SW 1271 (cell line): ENCODE results near the gene GNS.

Source experiments
- DNase-seq, 2 experiments: peaks; one replicate each; lab custom pipeline; 2025; lab: John Stamatoyannopoulos, UW

Gene GNS

DNA sequence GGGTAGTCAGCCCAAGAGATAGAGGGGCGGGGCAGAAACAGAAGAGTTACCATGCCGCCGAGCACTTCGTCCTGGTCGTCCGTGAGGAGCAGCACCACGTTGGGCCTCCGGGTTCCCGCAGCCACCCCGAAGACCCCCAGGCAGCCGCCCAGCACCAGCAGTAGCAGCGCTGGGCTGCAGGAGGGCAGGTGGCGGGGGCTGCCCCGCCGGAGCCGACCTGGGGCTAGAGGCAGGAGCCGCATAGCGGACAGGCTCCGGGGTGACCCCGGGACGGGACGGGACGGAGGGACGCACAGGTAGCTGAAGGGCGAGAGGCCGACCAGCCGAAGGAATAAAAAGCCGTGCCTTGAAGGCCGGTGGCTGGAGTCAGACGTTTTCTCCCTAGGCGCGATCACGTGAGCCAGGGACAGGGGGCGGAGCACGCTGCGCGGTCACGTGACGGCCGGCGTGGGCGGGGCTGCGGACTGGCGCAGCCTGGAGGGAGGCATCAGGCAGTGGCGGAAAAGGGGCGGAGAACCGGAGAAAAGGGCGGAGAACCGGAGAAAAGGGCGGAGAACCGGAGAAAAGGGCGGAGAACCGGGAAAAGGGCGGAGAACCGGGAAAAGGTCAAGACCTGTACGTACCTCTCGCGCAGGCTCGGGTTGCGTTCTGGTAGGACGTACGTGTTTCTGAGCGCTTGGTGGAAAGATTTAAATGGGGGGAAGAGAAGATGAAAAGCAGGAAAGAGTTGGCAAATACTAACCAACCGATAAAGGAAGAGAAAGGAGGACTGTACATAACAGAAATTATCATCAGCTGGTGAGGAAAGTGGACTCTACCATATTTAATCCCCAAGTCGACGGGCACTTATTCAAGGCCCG, at the start of gene GNS:
GNS (minus strand) TSS at position 372 of the 860 bp plus-strand sequence; CDS start at position 242, 130 bp downstream.
- peak; percentile 63 to 91 for DNase-seq

DNA sequence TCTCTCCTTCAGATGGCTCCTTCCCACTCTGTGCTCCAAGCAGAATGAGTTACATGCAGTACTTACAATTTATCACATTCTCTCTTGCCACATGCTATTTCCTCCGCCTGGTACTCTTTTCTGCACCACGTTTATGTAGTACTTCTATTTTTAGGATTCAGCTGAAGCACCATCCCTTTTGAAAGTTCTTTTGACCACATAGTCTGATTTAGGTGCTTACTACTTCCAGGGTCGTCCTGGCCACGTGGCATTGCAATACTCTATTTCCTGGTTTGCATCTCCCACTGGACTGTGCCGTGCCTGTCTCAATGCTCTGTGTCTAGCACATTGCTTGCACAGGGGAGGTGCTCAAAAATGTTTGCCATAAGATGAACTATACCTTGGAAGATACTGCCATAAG, 48.9 kb upstream of the GNS start:
- no peak for DNase-seq

DNA sequence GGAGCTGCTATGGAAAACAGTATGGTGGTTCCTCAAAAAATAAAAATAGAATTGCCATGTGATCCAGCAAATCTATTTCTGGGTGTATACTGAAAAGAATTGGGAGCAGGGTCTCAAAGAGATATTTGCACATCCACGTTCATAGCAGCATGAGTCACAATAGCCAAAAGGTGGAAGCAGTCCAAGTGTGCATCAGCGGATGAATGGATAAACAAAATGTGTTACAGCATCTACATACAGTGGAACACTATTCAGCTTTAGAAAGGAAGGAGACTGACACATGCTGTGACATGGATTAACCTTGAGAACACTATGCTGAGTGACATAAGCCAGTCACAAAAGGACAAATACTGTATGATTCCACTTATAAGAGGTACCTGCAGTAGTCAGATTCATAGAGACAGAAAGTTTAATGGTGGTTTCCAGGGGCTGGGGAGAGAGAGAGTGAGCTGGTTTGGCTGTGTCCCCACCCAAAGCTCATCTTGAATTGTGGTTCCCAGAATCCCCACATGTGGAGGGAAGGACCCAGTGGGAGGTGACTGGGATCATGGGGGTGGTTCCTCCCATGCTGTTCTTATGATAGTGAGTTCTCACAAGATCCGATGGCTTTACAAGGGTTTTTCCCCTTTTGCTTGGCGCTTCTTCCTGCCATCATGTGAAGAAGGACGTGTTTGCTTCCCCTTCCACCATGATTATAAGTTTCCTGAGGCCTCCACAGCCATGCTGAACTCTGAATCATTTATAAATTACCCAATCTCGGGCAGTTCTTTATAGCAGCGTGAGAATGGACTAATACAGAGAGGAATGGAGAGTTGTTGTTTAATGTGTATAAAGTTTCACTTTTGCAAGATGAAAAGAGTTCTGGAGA, 47.6 kb upstream of the GNS start:
- DNase-seq: no peak

DNA sequence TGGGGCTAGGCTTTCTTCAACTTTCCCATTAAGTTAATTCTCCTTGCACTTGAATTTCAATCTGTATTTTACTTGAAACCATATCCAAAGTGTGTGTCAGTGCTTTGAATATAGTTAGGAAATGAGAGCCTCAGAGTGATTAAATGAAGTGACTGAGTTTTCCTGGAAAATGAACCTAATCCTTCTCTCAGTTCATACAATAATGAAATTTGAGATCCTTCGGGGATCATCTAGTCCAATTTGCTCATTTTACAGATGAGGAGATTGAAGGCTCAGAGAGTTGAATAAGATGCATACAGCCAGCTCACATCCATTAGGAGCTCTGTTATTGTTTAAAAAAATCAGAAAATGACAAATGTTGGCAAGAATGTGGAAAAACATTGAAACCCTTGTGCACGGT, 47.0 kb upstream of the GNS start:
- DNase-seq: no peak

DNA sequence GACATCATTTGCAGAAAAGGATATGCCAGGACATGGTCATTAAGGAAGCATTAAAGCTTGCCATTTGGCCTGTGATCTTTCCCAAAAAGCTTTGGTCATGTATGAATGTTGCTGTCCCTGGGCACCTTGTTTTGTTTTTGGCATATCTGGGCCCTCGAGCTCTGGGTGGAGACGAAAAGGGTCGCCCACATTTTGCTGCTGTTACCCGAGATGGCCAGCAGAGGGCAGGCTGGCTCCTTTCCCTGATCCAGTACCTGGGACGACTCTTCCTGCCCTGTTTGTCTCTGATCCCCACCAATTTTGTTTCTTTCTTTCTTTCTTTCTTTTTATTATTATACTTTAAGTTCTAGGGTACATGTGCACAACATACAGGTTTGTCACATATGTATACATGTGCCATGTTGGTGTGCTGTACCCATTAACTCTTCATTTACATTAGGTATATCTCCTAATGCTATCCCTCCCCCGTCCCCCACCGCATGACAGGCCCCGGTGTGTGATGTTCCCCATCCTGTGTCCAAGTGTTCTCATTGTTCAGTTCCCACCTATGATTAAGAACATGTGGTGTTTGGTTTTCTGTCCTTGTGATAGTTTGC, 43.1 kb upstream of the GNS start:
- peak in 1 of 2 experiments; percentile 34 for DNase-seq

DNA sequence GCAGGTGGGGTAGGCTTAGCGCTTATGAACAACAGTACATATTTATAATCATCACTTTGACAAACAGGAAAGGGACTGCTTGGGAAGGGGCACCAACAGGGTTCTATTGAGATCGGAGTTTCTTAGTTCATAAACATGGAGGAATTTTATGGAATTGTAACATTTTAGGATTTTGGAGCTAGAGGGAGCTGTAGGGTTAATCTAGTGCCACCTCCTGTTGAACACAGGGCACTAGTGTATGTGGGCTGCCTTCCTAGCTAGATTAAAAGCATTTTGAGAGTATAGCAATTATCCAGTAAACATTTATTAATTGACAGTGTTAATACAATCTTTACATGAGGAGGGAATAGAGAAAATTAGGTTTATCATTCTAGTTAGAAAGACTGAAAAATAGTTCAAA, 42.2 kb upstream of the GNS start:
- DNase-seq: peak in 1 of 2 experiments; percentile 37

DNA sequence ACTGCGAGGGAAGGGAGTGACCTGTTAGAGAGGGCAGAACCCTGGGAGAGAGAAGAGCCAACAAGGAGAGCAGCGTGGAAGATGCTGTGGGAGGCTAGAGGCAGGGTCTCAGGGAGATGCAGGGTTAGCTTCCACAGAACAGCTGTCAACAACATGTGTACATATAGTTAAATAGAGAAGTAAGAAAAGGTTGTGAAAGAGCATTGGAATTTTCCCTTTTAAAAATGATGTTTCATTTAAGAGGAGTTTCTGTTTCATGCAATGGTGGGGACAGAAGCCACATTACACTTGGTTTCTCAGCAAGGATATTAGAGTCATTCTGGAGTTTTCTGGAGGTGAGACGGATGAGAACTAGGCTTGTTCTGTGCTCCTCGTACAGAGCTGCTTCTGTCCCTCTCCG, 41.4 kb upstream of the GNS start:
- DNase-seq: no peak

DNA sequence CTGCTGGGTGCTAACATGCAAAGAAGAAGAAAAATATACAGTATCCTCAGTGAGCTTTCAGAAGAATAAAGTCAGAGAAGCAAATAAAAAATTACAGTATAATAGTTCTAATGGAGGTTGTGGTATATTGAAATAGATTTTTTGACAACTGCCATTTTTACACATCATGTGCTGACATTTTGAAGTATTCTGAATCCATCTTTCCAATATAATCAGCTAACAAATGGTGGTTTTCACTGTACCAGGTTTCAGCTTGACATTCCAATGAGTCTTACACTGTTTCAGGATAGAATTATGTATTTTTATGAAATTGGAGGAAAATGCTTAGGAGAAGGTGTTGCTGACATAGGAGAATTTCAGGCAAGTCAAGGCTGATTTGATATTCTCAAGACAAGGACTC, 39.0 kb upstream of the GNS start:
- no peak for DNase-seq

DNA sequence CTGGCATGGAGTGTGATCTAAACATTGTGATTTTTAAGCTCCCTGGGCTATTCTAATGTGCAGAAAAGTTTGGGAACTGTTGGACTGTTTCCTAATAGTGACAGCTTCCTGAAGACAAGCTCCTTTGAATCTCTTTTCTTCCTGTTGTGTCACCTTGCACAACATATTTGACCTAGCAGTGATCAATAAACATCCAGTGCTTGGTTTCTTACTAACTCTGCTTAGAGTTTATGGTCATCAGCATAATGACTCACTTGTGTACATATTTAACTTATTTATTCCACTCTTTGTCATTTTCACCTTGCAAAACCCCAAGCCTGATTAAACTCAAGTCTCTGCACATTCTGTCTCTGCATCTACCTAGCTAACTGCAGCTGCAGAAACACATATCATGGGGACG, 38.0 kb upstream of the GNS start:
- DNase-seq: no peak

DNA sequence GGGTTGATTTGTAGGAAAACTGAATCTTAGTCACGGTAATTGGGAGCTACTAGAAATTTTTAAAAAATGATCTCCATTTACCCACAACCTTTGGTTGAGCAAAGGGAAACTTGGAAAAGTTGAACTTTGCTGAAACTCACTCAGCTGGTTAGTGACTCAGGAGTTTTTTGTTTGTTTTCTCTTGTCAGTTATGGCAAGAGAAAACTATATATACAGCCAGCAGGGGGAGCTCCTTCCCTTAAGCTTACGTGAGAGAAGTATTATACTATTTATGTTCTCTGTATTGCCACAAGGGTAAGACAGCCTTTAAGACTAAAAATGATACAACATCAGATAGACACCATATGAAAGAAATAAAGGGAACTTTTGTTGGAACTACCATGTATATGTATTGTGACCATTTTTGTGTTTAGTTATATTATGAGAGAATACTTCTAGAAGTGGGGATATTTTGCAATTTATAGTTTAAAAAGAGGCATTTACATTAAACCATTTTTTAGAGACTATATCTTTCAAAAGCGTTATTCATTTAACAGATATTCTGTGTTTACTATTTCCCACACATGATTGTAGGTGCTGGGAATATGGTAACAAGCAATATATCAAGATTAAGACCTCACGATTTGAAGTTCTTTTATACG, 37.1 kb upstream of the GNS start:
- peak; percentile 64 to 86 for DNase-seq

DNA sequence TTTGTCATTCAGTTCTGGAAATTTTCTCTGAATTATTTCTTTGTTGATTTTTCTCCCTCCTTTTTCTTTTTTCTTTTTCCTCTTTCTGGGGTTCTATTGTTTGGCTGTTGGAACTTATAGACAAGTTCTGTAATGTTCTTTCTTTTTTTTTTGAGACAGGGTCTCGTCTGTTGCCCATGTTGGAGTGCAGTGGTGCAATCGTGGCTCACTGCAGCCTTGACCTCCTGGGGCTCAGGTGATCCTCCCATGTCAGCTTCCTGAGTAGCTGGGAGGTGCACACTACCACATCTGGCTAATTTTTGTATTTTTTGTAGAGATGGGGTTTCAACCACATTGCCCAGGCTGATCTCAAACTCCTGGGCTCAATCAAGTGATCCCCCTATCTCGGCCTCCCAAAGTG, 35.1 kb upstream of the GNS start:
- no peak for DNase-seq

DNA sequence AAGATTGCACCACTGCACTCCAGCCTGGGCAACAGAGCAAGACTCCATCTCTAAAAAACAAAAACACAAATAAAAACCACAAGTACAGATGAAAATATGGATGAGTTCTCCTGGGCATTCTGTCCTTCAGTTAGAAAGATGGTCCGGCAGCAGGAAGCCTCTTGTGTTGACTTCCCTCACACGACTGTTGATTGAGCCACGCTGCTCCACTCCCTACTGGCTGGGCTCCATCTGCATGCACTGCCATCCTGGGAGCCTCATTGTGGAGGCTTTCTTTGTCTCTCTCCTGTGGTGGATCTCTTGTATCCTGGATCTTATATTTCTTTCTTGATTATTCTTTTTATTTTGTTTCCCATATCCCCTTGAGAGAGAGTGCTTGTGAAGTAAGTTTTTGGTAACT, 34.4 kb upstream of the GNS start:
- DNase-seq: no peak

DNA sequence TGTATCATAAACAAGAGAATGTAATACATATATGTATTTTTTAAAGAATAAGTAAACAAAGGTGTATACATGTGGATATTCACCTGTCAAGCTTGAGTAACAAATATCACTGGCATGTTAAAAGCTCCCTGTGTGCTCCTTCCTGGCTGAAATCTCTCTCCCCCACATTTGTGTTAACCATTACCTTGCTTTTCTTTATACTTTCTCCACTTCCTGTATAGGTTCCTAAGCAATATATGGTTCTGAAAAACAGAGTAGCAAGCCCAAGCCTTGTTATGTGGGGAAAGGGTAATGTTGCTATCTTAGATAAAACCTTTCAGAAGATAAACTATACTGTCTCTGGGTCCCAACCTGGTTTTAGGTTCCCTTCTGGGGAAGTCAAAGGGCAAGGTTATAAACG, 32.9 kb upstream of the GNS start:
- DNase-seq: no peak

DNA sequence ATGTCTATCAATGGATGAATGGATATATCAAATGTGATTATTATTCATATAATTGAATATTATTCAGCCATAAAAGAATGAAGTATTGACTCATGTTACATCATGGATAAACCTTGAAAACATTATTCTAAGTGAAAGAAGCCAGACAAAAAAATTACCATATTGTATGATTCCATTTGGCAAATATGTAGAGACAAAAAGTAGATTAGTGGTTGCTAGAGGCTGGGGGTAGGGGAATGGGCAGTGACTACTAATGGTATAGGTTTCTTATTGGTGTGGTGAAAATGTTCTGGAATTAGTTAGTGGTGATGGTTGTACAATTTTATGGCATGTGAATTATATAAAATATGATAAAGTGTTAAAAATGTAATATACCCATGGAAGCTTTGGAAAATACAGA, 31.8 kb upstream of the GNS start:
- DNase-seq: no peak

DNA sequence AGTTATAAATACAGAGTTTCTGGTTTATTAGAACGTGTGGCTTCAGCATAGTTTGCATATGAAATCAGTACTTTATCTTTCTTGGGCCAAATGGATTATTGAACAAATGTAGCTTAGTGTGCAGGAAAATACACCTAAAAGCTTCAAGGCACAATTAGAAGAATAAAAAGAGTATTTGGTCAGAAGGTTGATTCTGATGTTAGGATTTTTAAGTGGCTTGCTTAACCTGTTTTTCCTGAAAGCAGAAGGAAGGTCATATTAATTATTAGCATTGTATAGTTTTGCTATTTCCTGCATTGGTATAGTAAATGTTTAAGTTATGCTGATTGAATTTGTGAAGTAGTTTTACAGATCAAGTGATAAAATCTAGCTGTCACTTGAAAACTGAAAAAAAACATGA, 31.0 kb upstream of the GNS start:
- no peak for DNase-seq

DNA sequence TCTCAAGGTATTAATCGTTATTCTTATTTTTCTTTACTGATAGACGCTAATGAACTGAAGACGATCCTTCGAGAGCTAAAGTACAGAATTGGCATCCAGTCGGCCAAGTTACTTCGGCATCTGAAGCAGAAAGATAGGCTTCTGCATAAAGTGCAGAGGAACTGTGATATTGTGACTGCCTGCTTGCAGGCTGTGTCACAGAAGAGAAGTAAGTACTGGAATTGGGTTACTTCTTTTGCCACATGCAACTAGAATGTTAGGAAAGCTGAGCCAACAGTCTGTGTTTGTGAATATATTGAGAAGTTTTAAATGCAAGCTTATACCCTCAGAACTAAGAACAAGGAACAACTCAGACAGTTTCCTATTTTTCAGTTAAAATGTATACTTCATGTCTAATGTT, 26.6 kb upstream of the GNS start:
- DNase-seq: no peak

DNA sequence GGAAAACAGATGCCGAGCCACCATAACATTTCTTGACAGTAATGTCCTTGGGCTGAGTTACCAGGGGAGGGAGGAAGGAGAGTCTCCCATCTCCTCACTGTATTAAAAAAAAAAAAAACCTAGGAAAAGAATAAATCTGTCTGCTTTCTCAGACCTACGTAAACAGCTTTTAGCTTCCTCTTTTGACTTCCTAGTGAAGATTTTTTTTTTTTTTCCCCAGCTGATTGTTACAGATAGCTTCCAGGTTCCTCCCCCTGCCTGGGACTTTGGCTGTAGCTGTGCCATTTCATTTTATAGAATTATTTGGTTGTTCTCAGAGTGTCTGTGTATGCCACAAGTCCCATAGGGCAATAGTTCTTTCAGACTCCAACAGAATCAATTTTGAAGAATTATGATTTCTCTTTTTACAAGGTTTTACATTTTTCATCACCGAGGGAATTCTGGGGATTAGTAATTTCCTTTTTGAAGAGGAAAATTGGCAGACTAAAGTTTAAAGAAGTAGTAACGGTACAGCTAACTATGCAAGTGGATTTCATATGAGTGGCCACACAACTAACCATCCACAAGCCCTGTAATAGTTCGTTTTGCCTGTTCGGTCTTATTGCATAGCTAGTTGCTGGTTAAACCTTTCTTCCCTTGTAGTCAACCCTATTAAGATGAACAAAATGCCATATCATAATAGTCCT, 23.1 kb upstream of the GNS start:
- no peak for DNase-seq

DNA sequence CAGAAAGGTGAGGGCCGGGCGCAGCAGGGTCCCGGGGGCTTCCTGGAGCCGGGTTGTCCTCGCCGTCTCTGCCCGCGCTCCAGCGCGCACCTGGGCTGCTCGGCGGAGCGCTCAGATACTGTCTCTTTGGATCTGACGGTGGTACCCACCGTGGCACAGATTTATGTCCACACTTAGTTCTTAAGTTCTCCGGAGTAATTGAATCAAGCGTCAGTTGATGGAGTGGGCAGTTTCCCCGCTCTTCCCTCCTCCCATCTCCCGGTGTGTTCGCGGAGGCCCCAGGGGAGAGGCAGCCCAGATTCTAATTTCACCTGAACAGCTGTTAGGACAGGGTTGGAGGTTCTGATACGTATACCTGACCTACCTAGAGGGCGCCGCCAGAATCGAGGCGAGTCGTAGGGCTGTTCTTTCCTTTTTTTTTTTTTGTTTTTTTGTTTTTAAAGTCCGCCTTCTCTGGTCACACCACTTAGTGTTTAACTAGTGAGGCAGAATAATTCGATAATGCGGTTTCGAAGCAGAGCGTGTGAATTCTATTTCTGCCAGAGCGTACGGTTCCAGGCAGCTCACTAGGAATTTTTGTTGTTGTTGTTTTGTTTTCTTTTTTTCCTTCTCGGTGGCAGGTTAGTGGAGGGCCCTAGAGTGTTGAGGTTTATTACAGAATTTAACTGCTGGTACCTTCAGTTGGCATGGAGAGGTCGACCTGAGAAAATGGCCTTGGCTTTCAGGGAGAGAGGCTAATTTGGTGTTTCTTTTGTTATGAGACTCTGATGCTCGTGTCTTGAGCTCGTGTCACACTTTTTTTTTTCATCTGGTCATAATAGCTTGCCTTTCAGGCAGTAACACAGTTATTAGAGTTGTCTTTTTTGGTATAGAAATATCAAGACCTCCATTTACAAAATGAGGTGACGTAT, 22.3 kb upstream of the GNS start:
- DNase-seq: no peak

DNA sequence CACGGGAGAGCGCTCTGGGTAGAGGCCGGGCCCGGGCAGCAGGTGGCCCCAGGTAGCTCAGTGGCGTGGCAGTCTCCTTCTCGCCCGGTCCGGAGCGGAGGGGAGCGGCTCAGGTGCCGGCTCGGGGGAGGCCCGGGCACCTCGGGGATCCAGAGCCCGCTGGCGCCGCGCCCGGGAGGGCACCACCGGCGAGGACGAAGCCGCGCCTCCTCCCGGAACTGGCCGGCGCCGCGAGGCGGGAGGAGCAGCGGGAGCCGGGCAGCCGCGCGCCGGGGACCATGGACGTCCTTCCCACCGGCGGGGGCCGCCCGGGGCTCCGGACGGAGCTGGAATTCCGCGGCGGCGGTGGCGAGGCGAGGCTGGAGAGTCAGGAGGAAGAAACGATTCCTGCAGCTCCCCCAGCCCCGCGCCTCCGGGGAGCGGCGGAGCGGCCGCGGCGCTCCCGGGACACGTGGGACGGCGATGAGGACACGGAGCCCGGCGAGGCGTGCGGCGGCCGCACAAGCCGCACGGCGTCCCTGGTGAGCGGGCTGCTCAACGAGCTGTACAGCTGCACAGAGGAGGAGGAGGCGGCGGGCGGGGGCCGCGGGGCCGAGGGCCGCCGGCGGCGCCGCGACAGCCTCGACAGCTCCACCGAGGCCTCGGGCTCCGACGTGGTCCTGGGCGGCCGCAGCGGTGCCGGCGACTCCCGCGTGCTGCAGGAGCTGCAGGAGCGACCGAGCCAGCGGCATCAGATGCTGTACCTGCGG, 21.5 kb upstream of the GNS start:
- no peak for DNase-seq

DNA sequence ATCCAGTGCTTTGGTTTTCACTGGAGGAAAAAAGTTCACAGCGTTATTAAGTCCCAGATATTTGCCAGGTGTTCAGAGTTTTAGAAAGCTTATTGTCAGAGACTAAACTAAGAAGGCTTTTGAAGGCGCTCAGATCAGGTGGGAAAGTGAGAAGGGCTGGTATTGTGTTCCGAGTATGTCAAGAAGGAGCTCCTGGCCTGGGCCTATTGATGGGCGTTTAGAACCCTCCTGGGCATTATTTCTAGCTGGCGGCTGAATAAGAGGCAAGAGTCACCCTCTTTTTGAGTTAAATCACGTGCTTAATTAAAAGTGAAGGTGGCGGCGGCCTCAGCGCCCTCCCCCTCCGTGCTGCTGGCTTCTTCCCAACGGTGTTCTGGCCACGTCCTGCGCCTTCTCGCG, 20.9 kb upstream of the GNS start:
- DNase-seq: no peak
